ENCODE results near the gene BTBD16.
A peak's percentile ranks its signal among the peaks of the same experiment; 100 is the strongest.

BTBD16 gene

DNA sequence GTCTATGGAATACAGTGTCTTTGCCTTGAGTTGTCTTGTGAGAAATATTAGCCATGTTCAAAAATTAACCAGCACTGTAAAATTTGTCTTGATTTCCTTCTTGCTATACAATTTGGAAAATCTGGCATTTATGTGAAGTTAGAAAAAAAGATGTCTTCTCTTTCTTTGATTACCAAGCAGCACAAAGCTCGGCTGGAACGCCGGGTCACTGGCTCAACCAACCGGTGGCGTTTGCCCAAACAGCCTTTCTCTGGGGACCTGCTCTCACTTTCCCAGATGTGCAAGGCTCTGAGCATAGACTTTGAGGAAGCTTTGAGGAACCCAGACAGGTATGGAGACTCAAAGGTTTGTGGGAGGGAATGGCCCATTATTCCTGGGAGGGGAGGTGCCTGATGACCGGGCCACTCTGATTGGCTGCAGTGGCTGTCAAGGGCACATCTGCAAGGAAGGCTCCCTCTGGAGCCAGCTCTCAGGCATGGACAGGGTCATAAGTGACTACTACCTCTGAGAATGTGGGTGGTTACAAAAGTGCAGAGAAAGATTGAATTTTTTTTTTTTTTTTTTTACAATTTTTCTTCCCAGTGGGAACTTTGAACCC is 5.6 kb downstream of the BTBD16 start:
- DNase-seq, result no peak

GRCh38 chr10:122277526-122278136 is 6.5 kb downstream of the BTBD16 start:
- DNase-seq, result no peak

DNA sequence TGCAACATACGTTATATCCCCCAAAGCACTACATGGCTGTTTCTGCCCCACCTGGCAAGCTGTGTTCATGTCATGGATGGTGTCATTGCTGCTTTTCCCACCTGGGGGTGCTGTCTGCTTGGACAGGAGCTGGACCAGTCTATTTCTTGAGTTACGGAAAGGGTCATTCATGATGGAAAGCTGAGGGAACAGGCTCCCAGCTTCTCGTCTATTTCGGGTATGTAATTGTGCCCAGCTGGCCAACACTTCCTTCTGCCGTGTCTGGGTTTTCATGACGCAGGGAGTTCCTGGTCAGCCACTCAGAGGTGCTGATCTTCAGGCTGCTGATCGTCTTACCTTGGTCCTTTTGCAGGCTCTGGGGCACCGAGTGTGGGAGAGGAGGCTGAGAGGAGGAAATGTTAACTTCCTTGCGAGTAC is 8.6 kb downstream of the BTBD16 start:
- DNase-seq, result peak; percentile 47

- no peak for DNase-seq
These were observed 9.1 kb downstream of the BTBD16 start for GRCh38 chr10:122280156-122280555.

DNA sequence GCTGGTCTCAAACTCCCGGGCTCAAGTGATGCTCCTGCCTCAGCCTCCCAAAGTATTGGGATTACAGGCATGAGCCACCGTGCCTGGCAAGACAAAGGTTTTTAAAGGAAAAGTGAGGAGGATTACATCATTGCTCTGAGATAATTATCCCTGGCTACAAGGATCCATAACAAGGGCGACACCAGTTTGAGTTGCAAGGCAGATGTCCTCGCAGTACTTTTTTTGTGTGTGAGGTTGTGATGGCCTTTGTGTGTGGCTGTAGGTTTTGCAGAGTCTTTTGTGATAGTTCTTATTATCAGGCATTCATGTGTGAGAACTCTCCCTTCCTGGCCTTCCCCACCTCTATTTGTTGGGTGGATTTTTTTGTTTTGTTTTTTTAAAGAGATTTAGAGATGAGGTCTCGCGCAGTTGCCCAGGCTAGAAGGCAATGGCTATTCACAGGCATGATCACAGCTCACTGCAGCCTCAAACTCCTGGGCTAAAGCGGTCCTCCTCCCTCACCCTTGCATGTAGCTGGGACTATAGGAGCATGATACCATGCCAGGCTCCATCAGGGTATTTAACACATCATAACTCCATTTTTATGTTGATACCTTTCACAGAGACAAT is 10.0 kb downstream of the BTBD16 start:
- no peak for DNase-seq

DNA sequence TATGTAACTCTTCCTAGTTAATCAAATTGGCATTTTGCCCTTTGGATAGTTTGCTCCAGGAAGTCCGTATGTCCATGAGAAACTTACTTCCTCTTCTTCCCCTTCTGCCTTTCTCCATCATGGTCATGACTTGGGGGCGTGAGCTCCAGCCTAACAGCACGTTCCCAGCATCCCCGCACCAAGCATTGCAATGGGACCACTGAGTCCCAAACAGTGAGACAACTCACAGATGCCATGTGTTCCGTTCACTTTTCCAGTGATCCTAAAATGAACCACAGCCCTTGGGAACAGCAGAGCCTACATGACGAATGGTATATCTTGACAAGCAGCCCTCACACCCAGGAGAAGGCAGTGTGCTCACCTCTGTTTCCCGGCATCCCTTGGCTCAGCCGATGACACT is 10.7 kb downstream of the BTBD16 start:
- no peak for DNase-seq

DNA sequence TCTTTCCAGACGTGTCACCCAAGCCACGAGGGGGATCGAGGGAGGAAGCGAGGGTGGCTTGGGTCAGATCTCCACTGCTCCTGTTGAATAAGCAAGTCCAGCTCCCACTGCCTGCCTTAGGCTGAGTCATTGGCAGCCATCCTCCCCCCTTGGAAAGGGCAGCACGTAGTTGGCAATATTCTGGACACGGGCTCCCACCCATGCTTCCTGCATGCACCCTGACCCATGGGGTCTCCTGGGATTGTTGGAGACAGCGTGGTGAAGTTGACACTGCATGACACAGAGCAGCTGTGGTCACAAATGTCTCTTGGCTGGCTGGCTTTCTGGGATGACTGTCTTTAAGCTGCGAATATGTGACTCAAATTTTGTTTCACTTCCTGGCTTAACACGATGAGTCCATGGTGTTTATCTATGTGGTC is 11.2 kb downstream of the BTBD16 start:
- DNase-seq, result no peak

DNA sequence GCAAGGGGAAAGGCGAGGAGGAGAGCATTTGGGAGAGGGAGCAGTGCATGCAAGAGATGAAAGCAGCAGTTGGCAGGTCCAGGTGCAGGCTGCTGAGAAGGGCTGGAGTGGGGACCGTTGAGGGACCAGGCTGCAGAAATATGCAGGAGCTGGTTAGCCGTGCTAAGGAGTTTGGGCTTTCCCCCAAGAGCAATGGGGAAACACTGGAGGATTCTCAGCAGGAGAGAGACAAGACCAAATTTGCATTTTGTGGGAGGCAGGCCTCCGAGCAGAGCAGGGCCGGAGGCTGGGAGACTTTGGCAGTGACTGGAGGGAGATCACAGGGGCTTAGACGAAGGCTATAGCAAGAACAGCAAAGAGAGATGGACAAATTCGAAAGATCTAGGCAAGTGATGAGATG is 11.8 kb downstream of the BTBD16 start:
- DNase-seq, result no peak

DNA sequence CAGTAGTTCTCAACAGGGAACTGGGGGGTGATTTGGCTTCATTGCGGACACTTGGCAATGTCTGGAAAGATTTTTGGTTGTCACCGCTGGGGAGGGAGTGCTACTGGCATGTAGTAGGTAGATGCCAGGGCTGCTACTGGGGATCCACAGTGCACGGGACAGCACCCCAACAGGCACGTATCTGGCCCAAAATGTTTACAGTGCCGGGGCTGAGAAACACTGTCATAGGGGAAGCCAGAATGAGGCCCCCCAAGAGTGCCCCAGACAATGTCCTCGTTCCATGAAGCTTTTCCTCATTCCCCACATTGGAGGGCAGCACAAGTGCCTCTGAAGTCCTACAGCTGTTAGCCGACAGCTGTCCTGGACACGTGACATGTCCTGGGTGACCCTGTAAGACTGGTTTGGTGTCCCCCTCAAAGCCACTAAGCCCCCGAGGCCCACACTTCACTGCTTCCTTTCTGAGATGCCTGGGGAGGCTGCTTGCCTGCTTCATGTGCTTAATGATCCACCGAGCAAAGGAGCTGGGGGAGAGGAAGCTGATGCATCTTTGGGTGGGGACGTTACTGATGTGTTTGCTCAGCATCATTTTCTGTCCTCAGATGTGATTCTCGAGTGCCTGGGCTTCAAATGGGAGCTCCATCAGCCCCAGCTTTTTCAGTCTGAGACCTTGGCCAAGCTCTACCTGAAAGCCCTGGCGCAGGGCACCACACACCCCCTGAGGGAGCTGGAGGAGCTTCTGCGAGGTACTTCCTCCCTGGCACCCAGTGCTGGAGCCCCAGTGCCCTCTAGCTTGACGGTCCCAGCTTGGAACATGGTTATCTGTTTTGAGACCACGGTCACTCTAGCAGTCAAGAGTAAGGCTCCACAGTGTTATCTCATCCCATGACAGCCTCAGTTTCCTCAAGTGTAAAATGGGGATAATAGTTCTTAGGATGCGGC is 14.7 kb downstream of the BTBD16 start:
- no peak for DNase-seq

- DNase-seq, result peak; percentile 13
These were observed 15.8 kb downstream of the BTBD16 start for GRCh38 chr10:122286867-122287266.

DNA sequence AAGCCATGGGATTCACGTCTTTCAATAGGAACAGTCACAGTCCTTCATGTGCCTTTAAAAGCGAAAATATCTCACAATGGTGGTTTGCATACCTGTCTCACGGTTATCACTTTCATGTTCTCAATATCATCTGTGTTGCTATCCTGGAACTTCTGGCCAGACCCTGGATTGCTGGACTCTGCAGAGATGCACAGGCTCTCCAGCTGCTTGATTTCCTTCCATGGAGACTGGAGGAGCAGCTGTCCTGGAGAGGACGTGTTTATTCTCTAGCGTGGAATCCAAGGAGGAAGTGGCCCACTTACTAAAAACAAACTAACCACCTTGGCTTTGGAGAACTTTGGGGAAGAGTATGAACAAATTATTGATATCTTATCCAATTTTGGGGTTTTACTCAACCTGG is 16.5 kb downstream of the BTBD16 start:
- DNase-seq, result no peak

DNA sequence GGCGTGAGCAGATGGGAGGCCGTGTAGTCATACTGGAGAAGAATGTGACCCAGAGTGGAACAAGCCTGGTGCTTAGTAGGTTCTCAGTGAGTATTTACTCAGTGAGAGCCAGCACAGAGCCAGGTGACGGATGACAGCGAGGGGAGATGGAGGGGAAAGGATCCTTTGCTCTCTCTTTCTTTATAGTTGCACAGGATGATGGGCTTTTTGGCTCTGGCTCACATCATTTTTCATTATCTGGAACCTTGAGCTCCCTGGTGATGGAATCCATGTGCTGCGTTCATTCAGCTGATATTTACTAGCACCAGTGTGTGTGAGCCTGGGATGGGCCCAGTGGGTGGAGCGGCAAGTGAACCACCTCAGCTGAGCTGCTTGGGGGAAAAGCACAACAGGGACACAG is 17.2 kb downstream of the BTBD16 start:
- no peak for DNase-seq

GRCh38 chr10:122288917-122289316 is 17.8 kb downstream of the BTBD16 start:
- no peak for DNase-seq

DNA sequence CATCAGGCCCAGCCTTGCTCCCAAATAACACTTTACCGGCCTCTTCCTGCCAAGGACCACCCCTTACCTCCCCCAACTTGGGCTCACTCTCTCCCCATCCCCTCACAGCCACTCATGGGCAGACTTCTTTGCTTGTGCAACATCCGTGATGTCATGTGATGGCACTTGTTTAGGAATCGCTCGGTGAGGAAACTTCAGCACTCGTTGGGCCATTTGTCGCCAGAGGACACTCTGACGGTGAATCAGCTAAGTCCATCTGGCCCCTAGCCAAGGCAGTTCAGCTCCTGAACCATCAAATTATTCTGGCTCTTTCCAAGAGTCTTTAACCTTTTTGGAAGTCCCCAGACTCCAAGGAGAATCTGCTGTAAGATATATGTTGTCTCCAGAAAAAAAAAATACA is 19.2 kb downstream of the BTBD16 start:
- no peak for DNase-seq

- no peak for DNase-seq
These were observed 19.9 kb downstream of the BTBD16 start for GRCh38 chr10:122290833-122291532.

GRCh38 chr10:122291739-122292138 is 20.6 kb downstream of the BTBD16 start:
- no peak for DNase-seq

GRCh38 chr10:122292376-122292775 is 21.3 kb downstream of the BTBD16 start:
- DNase-seq, result no peak

- DNase-seq, result peak; percentile 10
These were observed 22.3 kb downstream of the BTBD16 start for GRCh38 chr10:122293156-122293960.

DNA sequence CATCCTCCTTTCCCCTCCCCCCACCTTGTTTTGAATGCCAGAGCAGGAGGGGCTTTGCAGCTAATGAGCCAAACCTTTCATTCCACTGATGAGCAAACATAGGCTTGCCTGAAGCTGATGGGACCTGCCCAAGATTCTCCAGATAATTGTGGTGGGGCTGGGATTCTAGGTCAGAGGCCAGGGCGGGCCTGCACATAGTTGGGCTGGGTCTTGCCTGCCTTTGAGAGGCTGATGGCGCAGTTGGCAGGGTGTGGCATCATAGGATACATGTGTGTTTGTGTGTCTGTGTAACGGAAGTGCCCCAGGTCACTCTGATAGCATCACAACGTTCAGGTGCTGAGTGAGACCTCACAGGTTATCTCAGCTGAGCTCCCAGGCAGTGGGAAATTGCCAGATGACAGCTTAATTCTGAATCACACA is 22.9 kb downstream of the BTBD16 start:
- DNase-seq, result no peak

DNA sequence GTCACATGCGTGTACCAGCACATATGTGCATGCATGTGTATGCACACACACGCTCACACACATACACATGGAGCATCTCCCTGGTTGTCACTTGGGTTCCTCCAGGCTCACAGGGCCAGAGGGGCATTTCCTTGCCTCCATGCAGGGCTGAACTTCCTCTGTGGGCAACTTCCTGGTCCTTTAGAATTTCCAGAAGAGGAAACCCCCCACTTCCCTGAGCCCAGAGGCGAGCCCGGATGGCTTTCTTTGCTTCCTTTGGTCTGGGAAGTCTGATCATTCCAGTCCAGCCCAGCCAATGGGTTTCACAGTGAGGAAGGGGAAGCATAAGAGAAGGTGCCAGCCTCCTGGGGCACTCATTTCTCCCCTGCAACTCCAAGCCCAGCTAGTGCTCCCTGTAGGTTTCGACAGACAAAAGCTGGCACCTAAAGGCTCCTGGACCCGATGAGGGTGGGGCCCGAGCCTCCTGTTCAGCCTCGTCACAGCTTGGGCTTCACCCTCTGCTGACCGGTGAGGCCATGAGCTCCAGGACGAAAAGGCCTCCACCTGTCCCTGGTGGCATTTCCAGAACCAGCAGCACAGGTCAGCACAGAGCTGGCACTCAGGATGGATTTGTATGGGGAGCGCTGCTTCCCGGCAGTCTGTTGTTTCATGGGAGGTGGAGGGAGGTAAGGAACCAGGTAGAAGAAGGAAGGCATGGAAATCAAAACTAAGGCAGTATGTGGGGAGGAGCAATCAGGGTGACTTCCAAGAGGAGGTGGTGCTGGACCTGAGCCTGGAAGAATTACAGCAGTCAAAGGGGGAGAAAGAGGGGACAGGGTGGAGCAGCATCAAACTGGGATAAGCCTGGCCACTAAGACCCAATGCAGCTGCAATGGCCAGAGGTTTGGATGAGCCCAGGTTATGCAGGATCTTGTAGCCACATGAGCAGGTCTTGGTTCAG is 23.7 kb downstream of the BTBD16 start:
- no peak for DNase-seq

DNA sequence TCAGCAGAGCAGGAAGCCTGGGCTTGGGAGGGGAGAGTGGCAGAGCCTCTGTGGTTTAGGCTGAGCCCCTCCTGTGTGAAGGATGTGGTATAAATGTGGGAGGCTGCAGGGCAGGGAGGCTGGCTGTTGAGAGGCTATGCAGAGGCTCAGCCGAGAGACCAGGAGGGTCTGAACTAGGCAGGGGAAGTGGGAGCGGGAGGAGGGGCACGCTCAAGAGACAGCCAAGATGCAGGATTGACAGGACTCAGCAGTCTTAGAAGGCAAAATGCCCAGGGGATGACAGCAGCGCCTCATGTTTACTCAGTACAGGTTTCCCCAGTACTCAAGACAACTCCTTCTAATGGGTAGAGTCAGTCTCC is 24.3 kb downstream of the BTBD16 start:
- DNase-seq, result no peak

Measured in activated CD4-positive, alpha-beta T cell treated with anti-CD3 and anti-CD28 coated beads for 48 hours (primary cell).